Activated CD4-positive, CD25-positive, alpha-beta regulatory T cell (primary cell): ENCODE measurements around the gene NPHS2.

Experiments used
- DNase-seq, 4 experiments: peaks; one replicate each; lab custom pipeline; 2025; lab: John Stamatoyannopoulos, UW

Gene NPHS2

DNA sequence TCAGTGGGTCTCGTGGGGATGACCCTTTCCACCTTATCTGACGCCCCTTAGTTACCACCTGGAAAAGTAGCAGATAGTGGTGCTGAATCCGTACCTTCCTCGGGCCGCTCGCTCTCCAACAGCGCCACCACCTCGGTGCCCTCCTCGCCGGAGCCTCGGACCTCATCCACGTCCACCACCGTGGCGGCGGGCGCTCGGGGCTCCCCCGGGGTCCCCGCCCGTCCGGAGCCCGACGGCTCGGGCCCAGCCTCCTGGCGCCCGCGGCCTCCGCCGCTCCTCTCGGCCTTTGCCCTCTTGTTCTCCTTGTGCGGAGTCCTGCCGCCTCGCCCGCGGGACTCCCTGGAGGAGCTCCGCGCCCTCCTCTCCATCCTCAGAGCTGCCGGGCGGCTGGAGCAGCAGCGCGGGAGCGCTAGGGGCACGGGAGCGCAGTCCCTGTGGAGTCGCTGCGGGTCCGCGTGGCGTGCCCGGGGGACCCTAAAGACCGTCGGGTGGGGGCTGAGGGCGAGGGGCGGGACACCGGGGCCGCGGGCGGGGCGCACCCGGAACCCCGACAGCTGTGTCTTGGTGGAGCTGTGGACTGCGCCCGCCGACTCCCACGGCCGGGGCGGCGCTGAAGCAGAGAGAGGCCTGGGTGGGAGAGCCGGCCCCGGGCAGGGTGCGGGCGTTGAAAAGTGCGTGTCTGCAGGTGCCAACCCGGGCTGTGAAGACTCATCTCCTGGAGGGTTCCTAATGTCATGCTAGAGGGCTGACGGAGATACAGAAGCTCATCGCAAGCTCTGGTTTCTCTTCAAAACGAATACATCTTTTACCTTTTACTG, at the start of gene NPHS2:
Gene NPHS2, minus strand, starts transcription at position 452 of the 818 bp plus-strand sequence. Its CDS starts 84 bp downstream, at position 368.
- no peak for DNase-seq

DNA sequence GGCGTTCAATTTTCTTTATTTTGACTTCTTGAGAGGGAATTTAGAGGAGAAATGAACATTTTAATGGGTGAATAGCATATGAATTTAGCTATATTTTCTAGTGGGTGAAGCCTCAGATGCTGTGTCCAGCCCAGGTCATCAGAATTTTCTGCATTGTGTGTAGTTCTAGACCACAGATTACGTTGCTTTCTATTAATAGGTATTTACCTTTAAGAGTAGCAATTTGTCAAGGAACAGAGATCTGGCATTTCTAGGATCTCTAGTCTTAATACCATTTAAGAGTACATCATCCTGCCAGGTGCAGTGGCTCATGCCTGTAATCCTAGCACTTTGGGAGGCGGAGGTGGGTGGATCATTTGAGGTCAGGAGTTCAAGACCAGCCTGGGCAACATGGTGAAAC, 36.6 kb upstream of the NPHS2 start:
- no peak for DNase-seq

DNA sequence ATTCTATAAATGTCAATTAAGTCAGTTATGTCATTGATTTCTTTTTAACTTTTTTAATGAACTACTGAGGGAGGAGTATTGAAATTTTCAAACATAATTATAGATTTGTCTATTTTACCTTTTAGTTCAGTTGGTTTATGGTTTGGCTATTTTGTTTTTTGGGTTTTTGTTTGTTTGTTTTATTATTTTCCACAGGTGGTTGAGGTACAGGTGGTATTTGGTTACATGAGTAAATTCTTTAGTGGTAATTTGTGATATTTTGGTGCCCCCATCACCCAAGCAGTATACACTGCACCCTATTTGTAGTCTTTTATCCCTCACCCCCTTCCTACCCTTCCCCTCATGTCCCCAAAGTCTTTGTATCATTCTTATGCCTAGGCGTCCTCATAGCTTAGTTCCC, 25.3 kb upstream of the NPHS2 start:
- no peak for DNase-seq

DNA sequence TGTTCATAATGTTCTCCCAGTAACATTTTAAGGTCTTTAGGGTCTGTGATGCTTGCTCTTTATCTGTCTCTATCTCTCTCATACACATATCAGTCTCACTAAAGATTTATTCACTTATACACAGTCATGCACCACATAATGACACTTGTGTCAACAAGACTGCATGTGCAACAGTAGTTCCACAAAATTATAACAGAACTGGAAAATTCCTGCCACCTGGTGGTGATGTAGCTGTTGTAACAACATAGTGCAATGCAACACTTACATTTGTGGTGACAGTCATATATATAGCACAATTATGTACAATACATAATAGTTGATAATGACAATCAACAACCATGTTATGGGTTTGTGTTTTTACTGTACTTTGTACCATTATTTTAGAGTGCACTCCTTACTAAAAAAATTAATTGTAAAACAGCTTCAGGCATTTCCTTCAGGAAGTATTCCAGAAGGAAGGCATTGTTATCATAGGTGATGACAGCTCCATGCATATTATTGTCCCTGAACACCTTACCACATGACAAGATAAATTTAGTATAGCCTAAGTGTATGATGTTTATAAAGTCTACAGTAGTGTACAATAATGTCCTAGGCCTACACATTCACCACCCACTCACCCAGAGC, 24.0 kb upstream of the NPHS2 start:
- no peak for DNase-seq

DNA sequence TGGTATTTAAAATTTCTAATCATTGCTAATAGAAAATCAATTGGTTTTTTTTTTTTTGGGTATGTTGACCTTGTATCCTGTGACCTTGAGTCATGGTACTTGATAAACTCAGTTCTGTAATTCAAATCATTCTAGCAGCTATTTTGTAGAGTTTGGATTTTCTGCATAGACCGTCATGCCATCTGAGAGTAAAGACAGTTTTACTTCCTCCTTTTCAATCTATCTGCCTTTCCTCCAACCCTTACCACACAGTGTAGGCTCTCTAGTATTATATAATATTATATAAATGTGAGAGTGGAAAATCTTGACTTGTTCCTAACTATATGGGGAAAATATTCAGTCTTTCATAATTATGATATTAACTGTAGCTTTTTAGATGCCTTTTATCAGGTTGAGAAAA, 22.9 kb upstream of the NPHS2 start:
- DNase-seq = no peak

DNA sequence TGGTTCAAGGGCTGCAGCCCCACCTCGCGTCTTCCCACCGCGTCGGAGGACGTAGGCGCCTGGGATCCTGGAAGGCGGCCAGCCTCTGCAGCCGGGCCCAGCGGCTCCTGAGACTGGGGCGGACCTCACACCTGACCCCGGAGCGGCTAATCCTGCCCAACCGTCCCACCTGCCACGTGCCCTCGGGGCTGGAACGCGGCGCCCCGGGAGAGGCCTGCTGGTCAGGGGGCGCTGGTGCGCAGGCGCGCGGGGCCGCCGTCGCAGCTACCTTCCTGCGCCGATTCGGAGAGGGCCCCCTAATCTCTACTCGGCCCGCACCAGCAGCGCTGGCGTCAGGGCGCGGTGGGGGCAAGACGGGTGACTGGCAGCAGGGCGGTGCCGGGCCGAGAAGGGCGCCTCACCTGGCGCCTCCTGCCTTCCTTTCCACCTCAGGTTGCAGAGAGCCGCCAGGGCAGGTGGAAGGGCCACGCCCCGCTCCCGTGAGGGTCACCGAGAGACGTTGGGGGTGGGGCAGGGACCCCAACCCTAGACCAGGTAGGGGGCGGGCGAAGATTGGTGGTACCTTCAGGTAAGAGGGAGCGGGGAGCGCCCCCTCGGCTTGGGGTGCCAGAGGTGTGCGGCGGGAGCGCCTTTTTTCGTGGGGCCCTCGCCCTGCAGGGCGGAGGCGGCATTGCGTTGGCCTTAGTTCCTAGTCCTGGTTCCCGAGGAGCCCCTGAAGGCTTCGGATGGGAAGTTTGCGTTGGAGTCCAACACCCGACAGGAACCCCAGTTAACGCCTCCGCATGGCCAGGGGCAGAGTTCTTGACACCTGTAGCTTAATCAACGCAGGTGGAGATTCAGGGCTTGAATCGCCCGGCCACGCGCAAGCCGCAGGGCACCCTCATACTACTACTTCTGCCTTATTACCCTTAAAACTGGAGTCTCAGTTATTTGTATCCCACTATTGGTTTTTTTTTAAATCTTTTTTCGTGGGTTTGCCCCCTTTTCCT, 16.1 kb upstream of the NPHS2 start, which contains the start of gene TDRD5:
Gene TDRD5, plus strand, starts transcription at position 241 of the 989 bp plus-strand sequence. CDS start 784 bp downstream, outside the sequence.
- DNase-seq = no peak

DNA sequence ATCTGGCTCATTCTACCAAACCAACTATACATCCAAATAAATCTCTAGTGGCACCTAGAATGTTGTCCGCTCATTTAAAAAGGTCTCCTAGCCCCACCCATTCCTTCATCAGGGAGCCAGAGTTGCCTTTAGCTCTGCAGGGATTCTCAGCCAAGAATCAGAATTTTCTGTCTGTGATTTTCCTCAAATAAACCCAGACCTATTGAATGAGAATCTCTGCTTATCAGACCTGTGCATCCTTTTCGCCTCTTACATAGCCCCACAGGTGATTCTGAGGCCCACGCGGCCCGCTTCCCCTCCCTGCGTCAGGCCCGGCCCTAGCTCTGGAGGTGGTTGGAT, 15.5 kb upstream of the NPHS2 start:
- no peak for DNase-seq

DNA sequence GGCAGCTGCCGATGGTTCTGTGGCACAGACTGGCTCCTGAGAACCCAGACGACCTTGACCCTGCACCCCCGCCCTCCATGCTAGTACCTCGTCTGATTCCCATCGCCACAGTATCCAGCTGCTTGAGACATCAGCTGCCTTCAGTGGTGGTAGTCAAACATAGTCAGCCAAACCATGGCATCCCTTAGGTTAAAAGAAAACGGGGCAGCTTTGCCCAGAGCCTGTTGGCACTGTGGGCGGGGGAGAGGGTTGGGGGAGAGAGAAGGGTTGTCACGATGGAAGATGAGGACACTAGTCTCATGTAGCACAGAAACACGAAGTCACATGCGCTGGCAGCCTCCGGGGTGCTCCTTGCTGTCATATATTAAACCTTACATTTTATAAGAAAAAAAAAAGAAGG, 14.9 kb upstream of the NPHS2 start:
- DNase-seq = no peak

DNA sequence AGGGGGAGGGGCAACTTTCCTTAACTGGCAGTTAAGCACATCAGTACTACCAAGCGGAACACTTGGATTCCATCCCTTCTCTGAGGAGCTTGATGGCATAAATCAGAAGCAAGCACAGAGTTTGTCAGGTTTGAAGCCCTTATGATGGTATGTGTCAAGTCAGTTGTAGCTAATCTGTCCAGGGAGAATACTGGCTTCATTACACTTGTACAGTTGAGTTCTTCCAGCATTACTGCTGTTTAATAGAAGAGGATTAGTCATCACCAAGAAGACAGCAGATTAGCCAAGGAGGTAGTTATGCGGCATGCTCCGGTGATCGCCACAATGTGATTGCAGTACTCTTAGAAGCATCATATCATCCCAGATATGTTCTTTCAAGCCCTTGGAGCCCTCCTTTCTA, 13.8 kb upstream of the NPHS2 start:
- no peak for DNase-seq

DNA sequence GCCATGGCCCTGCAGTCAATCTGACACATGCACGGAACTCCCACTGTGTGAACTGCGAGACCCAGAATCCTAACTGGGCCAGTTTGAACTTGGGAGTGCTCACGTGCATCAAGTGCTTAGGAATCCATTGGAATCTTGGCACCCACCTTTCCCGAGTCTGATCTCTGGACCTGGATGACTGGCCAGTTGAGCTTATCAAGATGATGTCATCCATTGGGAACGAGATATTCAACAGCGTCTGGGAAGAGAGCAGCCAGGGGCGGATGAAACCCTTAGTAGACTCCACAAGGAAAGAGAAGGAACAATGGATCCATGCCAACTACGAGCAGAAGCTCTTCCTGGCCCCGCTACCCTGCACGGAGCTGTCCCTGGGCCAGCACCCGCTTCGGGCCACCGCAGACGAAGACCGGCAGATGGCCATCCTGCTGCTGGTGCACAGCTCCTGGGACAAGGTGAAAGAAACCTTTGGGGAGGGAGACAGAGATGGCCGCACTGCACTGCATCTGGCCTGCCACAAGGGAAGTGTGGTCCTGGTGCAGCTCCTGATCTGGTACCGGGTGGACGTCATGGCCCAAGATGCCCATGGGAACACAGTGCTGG, 12.8 kb upstream of the NPHS2 start:
- DNase-seq = no peak

DNA sequence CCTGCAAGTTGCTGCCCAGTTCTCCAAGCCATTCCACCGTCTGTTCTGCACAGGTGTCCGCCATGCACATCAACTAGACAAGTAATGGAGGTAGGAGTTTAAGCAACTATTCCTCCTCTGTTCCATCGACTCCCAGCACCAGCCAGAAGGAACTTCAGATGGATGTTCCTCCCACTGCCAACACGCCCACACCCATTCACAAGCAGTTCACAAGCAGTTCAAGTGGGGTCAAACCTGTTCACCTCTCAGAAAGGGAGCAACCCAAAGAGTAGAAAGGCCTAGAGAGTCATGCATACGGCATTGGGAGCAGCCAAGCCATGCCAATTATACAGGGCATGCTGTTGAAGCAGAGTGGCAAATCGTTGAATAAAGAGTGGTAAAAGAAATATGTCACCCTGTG, 11.6 kb upstream of the NPHS2 start:
- no peak for DNase-seq

DNA sequence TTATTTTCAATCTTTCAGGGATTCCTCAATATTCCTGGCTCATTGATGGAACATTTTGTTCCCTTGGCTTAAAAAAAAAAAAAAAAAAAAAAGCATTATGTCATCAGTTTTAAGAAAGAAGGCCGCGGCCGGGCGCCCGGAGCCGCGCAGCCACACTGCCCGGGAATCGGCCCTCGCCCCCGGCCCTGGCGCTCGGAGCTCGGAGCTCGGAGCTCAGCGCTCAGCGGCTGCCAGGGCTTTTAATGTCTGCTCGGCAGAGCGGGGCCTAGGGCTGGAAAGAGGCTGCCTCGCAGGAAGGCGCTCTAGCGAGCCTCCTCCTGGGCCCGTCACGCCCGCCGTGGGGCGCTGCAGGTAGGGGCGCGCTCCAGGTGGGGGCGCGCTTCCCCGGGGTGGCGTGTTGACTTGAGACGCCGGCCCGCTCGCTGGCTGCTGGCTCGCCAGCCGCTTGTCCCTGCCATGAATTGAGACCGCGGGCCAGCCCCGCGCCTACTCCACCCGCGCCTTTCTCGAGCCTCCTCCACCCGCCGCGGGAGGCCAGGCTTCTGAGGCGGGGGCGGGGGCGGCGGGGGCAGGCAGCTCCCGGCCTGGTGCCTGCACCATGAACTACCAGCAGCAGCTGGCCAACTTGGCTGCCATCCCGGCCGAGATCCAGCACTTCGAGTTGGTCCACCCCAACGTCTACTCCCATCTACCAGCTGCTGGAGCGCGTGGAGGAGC, 10.5 kb upstream of the NPHS2 start:
- DNase-seq = no peak

DNA sequence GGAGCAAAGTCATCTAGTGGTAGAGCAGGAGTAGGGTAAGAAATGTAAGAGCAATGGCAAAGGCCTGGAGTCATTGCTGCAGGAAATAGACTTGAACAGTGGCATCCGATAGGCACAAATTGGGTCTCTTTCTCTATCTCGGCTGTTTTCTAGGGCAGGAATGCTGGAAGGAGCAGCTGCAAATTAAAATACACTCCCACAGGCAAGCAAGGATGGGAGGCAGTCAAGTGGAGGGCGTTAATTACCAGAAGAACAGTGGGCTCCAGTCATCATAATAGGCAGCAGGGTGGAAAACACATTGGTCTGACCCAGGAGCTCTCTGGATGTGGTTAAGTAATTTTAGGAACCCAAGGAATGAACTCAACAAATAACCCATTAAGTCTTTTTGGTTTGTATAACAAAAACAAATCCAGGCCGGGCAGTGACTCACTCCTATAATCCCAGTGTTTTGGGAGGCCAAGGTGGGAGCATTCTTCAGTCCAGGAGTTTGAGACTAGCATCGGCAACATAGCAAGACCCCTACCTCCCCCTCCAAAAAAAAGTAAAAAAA, 8.1 kb upstream of the NPHS2 start:
- no peak for DNase-seq

DNA sequence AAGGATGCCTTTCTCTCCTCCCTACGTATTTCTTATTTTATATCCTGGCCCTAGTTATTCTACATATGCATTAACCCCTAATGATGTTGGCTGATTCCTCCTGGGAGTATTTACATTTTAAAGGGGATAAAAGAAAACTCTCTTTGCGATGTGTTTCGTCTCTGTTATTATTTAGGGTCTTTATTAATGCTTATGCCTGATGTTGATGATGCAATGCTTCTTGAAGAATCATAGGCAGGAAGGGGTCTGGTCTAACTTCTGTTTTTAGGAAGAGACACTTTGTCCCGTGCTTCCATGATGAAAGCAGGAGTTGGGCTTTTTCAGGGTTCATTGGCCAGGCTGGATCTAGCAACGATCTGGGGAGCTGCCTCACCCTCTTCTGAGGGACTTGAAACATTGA, 761 bp upstream of the NPHS2 start:
- DNase-seq = no peak

DNA sequence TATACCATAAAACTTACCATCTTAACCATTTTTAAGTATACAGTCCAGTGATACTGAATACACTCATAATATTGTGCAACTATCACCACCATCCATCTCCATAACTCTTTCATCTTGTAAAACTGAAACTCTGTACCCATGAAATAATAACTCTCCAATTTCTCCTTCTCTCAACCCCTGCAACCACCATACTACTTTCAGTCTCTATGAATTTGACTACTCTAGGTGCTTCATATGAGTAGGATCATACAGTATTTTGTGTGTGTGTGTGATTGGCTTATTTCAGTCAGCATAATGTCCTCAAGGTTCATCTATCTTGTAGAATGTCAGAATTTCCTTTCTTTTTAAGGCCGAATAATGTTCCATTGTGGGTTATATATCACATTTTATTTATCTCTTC, 17.7 kb downstream of the NPHS2 start:
- DNase-seq = no peak

DNA sequence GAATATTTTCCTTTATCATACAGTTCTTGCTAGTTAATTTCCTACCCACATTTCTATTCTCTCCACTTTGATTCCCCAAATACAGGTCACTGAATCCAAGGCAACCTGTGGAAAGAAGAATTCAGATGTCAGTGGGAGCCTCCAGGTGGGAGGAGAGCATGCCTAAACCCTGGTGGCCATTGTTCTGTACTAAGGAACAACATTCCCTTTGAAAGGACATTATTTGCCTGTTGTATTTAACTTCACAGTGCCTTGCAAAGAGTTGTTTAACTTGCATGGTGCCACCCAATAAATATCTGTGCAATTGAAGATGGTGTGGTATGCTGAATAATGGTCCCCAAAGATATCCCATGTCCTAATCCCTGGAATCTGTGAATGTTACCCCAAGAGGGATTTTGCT, 21.3 kb downstream of the NPHS2 start:
- no peak for DNase-seq

DNA sequence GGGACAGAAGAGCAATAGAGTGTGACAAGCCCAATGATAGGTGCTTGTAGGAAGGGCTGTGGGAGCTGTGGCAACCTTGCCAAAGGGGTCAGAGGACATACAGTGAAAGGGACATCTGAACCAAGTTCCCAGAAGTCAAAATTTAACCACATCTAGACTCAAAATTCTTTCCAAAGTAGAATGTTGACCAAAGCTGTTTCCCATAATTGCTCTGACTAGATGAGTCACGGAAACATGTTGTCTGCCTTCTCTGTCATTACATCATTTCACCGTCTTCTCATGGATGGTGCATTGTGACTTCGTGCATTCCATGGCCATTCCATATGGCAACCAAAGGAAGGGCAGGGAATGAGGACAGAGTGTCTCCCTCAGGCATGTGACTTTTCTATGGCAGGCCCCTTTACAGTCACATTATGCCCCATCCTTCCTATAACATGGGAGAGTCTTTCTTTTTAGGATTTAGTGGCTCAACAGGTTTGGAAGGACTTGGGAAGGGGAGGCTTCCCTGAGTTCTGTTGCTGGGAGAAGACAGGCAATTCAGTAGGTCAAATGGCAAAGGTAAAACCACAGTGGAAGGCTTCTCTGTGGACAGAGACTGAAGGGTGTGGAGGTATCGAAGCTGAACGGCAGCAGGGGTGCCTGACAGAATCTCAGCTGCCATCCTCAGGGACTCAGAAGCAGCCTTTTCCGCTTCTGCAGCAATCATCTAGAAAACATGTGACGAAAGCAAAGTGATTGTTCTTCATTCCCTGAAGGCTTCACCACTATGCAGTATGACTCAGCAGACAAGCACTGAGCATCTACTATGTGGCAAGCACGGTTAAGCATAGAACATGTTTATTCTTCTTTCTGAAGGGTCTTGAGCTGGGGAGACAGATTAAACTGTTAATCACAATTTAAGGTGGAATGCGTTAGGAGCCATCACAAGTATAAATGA, 24.7 kb downstream of the NPHS2 start:
- DNase-seq = no peak

DNA sequence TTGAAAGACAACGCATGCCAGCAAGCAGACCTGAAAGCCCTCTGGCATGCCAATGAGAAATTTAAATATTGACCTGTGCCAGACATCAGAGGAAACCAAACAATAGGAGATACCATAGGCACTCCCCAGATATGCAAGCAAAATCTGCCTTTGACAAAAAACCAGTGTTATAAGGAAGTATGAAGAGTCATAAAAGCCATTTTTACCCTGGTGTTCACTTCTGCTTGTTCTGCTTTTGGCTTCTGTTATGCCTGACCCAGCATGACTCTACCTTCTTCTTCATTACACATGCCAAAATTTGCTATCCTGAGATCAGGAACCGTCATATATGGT, 26.4 kb downstream of the NPHS2 start:
- no peak for DNase-seq

DNA sequence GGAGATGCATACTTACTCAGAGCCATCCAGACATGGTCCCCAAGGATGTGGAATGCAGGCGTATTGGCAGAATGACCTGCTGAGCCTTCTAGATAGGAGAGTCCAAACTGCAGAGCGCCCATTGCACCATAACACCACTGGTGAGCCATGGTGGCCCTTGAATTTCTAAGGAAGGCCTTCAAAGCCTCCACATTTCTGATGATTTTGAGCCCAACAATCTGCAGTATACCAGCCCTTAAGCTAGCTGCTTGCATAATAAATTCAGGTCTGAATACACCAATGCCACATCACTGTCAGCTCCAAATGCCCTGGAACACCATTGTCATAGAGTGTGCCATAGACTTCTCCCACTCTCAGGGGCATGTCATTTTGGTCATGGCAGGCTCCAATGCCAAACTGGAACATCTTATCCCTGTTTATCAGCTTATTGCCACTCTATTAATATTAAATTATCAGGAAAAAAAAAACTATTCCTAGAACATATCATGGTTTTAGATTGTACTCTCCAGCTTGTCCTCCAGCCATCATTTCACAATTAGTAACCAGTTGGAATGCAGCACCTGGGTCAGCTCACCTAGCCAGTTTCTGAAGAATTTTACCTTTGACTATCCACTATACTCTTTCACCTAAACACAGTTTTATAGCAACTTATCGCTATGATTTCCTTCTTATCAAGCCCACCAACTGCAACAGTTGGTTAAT, 26.9 kb downstream of the NPHS2 start:
- DNase-seq = no peak
